ENCODE data around the gene ARFIP1.
"Not testable (repeated sequence)": the region's sequence is repeated elsewhere in the genome, so short reads cannot be mapped to it uniquely, and the experiment has no call there.

The ARFIP1 gene

GRCh38 chr4:152856960-152857359 is 77.2 kb downstream of the ARFIP1 start:
- TF ChIP-seq ZFX (IDR thresholded peaks at IDR 0.05) = no peak
- no peak for TF ChIP-seq CTCF (conservative IDR thresholded peaks at IDR 0.05)
- no peak overlapping the region for H3K27ac ChIP-seq

- no peak overlapping the region for H3K27ac ChIP-seq
- no peak for TF ChIP-seq ZFX (IDR thresholded peaks at IDR 0.05)
- no peak for TF ChIP-seq CTCF (conservative IDR thresholded peaks at IDR 0.05)
These were observed 79.2 kb downstream of the ARFIP1 start for GRCh38 chr4:152858934-152859333.

GRCh38 chr4:152860046-152860445 is 80.3 kb downstream of the ARFIP1 start:
- no peak overlapping the region for H3K27ac ChIP-seq
- no peak for TF ChIP-seq ZFX (IDR thresholded peaks at IDR 0.05)
- TF ChIP-seq CTCF (conservative IDR thresholded peaks at IDR 0.05) = no peak

- TF ChIP-seq ZFX (IDR thresholded peaks at IDR 0.05) = no peak
- TF ChIP-seq CTCF (conservative IDR thresholded peaks at IDR 0.05) = no peak
- H3K27ac ChIP-seq = no peak overlapping the region
These were observed 82.9 kb downstream of the ARFIP1 start for GRCh38 chr4:152862608-152863007.

- TF ChIP-seq CTCF (conservative IDR thresholded peaks at IDR 0.05) = no peak
These were observed 84.6 kb downstream of the ARFIP1 start for GRCh38 chr4:152864361-152864760.

GRCh38 chr4:152866432-152866993 is 86.8 kb downstream of the ARFIP1 start:
- H3K27ac ChIP-seq = not testable (repeated sequence)

More at GRCh38 chr4:152864361-152864760, 84.6 kb downstream of the ARFIP1 start:
- H3K27ac ChIP-seq = no peak overlapping the region

- TF ChIP-seq CTCF (conservative IDR thresholded peaks at IDR 0.05) (no peak), ZFX (IDR thresholded peaks at IDR 0.05) (no peak)
- H3K27ac ChIP-seq = no peak overlapping the region
These were observed 90.9 kb downstream of the ARFIP1 start for GRCh38 chr4:152870606-152871005.

GRCh38 chr4:152875261-152875660 is 95.5 kb downstream of the ARFIP1 start:
- no peak for TF ChIP-seq CTCF (conservative IDR thresholded peaks at IDR 0.05)
- TF ChIP-seq ZFX (IDR thresholded peaks at IDR 0.05) = no peak
- H3K27ac ChIP-seq = no peak overlapping the region

All from C4-2B (cell line).